ENCODE data around the gene CDH26. TPM values are rescaled to one million over a fixed set of nuclear protein-coding genes. Genes with fewer than 3 reads are reported as not detected.

Gene CDH26
- total RNA-seq, 2 experiments from 2014 or later = 0.75 to 1.1 TPM

- intact Hi-C loops (cut with DNase I, micrococcal nuclease) = no loop called here
- Mint-ChIP-seq H3K27me3 (no peaks in the 10 kb centered on the region), H3K9me3 (peaks cover 7% of the 10 kb centered on the region), H3K4me1 (ENCODE audit: low read depth) (peaks cover 10% of the 10 kb centered on the region), H3K4me3 (no peak overlapping the region), H3K27ac (no peak overlapping the region), H3K36me3 (ENCODE audit: low read depth) (peaks cover 25% of the 10 kb centered on the region)
- DNase-seq (no peak), ATAC-seq (ENCODE audit: poor library complexity) (no peak)
- Histone ChIP-seq H3K27me3 (ENCODE audit: control insufficient read depth in 1 of 2, insufficient read depth in 2 of 2, low read length in 2 of 2) (no peaks in the 10 kb centered on the region), H3K4me1 (ENCODE audit: insufficient read depth, low read length) (peaks cover 12% of the 10 kb centered on the region), H3K4me3 (ENCODE audit: low read length) (no peak overlapping the region), H3K9me3 (ENCODE audit: control insufficient read depth in 1 of 2, insufficient read depth in 1 of 2, low read length in 2 of 2) (no peaks in the 10 kb centered on the region), H3K36me3 (ENCODE audit: insufficient read depth, low read length) (no peaks in the 10 kb centered on the region), H3K27ac (ENCODE audit: low read depth in 1 of 2, low read length in 2 of 2) (no peak overlapping the region)
- ChIA-PET CTCF (no interaction called here), POLR2A (no interaction called here)
- TF ChIP-seq CTCF (IDR thresholded peaks at IDR 0.05) = no peak
Measured at GRCh38 chr20:60016406-60016805, 58.2 kb downstream of the CDH26 start.

DNA sequence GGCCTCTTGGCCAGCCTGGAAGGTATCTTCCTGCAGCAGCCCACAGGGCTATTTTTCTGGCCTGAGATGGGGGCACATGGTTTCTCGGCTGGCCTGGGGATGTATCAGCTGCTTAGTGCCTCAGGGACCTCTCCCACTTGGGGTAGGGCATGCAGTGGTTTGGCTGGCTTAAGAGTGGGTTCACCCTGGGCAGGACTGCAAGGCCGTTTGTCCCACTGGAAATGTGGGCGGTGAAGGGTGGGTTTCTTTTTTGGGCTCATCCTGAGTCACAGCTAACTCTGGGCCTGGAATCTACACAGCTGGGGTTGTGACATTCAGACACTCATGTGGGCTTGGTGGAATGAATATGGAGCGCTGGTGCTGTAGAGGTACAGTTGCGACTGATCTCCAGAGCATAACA is 62.0 kb downstream of the CDH26 start:
- ATAC-seq (ENCODE audit: poor library complexity) = no peak
- Mint-ChIP-seq H3K4me1 (ENCODE audit: low read depth) (no peaks in the 10 kb centered on the region), H3K36me3 (ENCODE audit: low read depth) (peaks cover 25% of the 10 kb centered on the region), H3K27me3 (no peaks in the 10 kb centered on the region), H3K27ac (no peak overlapping the region), H3K9me3 (peaks cover 7% of the 10 kb centered on the region), H3K4me3 (no peak overlapping the region)
- Histone ChIP-seq H3K9me3 (ENCODE audit: control insufficient read depth in 1 of 2, insufficient read depth in 1 of 2, low read length in 2 of 2) (no peaks in the 10 kb centered on the region), H3K27ac (ENCODE audit: low read depth in 1 of 2, low read length in 2 of 2) (no peak overlapping the region), H3K27me3 (ENCODE audit: control insufficient read depth in 1 of 2, insufficient read depth in 2 of 2, low read length in 2 of 2) (no peaks in the 10 kb centered on the region), H3K4me1 (ENCODE audit: insufficient read depth, low read length) (no peaks in the 10 kb centered on the region), H3K4me3 (ENCODE audit: low read length) (no peak overlapping the region), H3K36me3 (ENCODE audit: insufficient read depth, low read length) (no peaks in the 10 kb centered on the region)
- CTCF ChIA-PET = no interaction called here
- intact Hi-C loops (cut with DNase I, micrococcal nuclease) = no loop called here
- POLR2A ChIA-PET = interaction anchor here (0.8 kb wide), 1 partner anchor 34 kb away, joined by 3 read pairs; no protein-coding TSS in a partner anchor
- TF ChIP-seq CTCF (IDR thresholded peaks at IDR 0.05) = no peak
- DNase-seq = no peak

- intact Hi-C loops (cut with DNase I, micrococcal nuclease) = no loop called here
- Mint-ChIP-seq H3K4me3 (no peak overlapping the region), H3K9me3 (peaks cover 8% of the 10 kb centered on the region), H3K4me1 (ENCODE audit: low read depth) (no peaks in the 10 kb centered on the region), H3K36me3 (ENCODE audit: low read depth) (peaks cover 25% of the 10 kb centered on the region), H3K27me3 (no peaks in the 10 kb centered on the region), H3K27ac (no peak overlapping the region)
- Histone ChIP-seq H3K27me3 (ENCODE audit: control insufficient read depth in 1 of 2, insufficient read depth in 2 of 2, low read length in 2 of 2) (no peaks in the 10 kb centered on the region), H3K9me3 (ENCODE audit: control insufficient read depth in 1 of 2, insufficient read depth in 1 of 2, low read length in 2 of 2) (no peaks in the 10 kb centered on the region), H3K4me3 (ENCODE audit: low read length) (no peak overlapping the region), H3K36me3 (ENCODE audit: insufficient read depth, low read length) (no peaks in the 10 kb centered on the region), H3K4me1 (ENCODE audit: insufficient read depth, low read length) (no peaks in the 10 kb centered on the region), H3K27ac (ENCODE audit: low read depth in 1 of 2, low read length in 2 of 2) (no peak overlapping the region)
- ATAC-seq (ENCODE audit: poor library complexity) (no peak), DNase-seq (no peak)
- ChIA-PET CTCF (no interaction called here), POLR2A (no interaction called here)
- TF ChIP-seq CTCF (IDR thresholded peaks at IDR 0.05) = no peak
Measured at GRCh38 chr20:60021104-60021503, 62.9 kb downstream of the CDH26 start.
